Uterus (tissue), 4 donors: ENCODE data around the gene H2AZ2. TPM values are rescaled to one million over a fixed set of nuclear protein-coding genes. Genes with fewer than 3 reads are reported as not detected.

Source experiments
- DNase-seq, 2 donors: peaks; one replicate each; pipeline ENCODE4 v3.0.0-alpha.2; 2019 to 2020
- H3K27ac ChIP-seq, 2 donors: fragments of 200-600 bp; sonication (generic); 1 replicate in 1 of 2; 2 replicates in 1 of 2; pipeline ENCODE4 v1.5.1; 2016 to 2018
- H3K27me3 ChIP-seq, 2 donors: fragments of 200-600 bp; sonication (generic); one replicate each; pipeline ENCODE4 v1.5.1; 2018 to 2019; ENCODE audit warnings: control low read depth in 1 of 2
- H3K36me3 ChIP-seq, 2 donors: fragments of 200-600 bp; sonication (generic); one replicate each; pipeline ENCODE4 v1.5.1; 2019; ENCODE audit warnings: control low read depth in 1 of 2
- H3K4me1 ChIP-seq, 2 donors: fragments of 200-600 bp; sonication (generic); one replicate each; pipeline ENCODE4 v1.5.1; 2018 to 2019; ENCODE audit warnings: control low read depth in 1 of 2
- H3K4me3 ChIP-seq, 2 donors: fragments of 200-600 bp; sonication (generic); 1 replicate in 1 of 2; 2 replicates in 1 of 2; pipeline ENCODE4 v1.5.1; 2018 to 2019; ENCODE audit warnings: mild to moderate bottlenecking in 1 of 2
- H3K9me3 ChIP-seq, 2 donors: fragments of 200-600 bp; sonication (generic); one replicate each; pipeline ENCODE4 v1.5.1; 2019; ENCODE audit warnings: control low read depth in 1 of 2
- POLR2A ChIP-seq, 2 donors: fragments of 450-650 bp; IDR thresholded peaks; one replicate each; pipeline ENCODE4 v1.6.1; 2016; ENCODE audit warnings: antibody characterized with exemption in 2 of 2, mild to moderate bottlenecking in 1 of 2, moderate library complexity in 1 of 2
- intact Hi-C: fragments of 100-400 bp; cut with DNase I; formaldehyde crosslinking; loops from one replicate; pipeline ENCODE4 v1.15.1; 2023; ENCODE audit warnings: low total_unique reads
- total RNA-seq, 4 donors: library from RNA; depleted of rRNA in 3 of 4; stranded (reverse); fragments of >200 nt in 3 of 4; gene quantifications; one replicate each; pipeline versions ENCODE4 v1.1.0 to v1.2.4, GENCODE V29; 2014 to 2023
- TF ChIP-seq, protein P1 (sequence below), 4 experiments: fragments of 200-600 bp in 2 of 4; fragments of 450-650 bp in 2 of 4; sonication (generic) in 2 of 4; IDR thresholded peaks; one replicate each; pipeline ENCODE4 v1.5.1; 2016 to 2019; ENCODE audit warnings: antibody characterized with exemption in 4 of 4, mild to moderate bottlenecking in 2 of 4, moderate library complexity in 1 of 4
- donor health status: DM: yes; HTN: yes; CAD: no.

The H2AZ2 gene
- total RNA-seq, 4 donors from 2014 or later = 77.9 to 270 (median 212) TPM

DNA sequence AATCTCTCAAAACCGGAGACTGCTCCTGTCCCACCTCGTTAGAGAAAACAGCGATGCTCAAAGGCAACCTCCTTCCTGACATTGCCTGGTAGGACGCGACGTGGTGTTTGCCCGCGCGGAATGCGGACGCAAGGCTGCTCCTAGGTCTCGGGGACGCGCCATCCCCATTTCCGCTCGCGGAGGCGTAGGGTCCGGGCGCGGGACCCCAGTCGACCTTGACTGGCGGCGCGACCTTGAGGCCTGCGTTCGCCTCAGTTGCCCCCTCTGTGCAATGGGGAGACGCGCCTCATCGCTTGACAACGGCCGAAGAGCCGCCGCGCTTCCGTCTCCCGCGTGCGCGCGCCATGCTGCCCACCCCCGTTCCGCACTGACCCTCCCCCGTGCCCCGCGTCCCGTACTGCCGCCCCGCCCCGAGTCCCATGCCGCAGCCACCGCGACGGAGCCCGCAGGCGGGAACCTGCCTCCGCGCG lies 51.8 kb downstream of the H2AZ2 start:
- DNase-seq = no peak
- intact Hi-C loops = no loop called here
- Histone ChIP-seq H3K9me3 (no peaks in the 10 kb centered on the region), H3K27me3 (no peaks in the 10 kb centered on the region), H3K4me3 (peak overlapping the region; percentile 60 to 97), H3K4me1 (no peaks in the 10 kb centered on the region), H3K27ac (peak overlapping the region; percentile 96 to 99), H3K36me3 (no peaks in the 10 kb centered on the region)
- TF ChIP-seq, protein P1, sequence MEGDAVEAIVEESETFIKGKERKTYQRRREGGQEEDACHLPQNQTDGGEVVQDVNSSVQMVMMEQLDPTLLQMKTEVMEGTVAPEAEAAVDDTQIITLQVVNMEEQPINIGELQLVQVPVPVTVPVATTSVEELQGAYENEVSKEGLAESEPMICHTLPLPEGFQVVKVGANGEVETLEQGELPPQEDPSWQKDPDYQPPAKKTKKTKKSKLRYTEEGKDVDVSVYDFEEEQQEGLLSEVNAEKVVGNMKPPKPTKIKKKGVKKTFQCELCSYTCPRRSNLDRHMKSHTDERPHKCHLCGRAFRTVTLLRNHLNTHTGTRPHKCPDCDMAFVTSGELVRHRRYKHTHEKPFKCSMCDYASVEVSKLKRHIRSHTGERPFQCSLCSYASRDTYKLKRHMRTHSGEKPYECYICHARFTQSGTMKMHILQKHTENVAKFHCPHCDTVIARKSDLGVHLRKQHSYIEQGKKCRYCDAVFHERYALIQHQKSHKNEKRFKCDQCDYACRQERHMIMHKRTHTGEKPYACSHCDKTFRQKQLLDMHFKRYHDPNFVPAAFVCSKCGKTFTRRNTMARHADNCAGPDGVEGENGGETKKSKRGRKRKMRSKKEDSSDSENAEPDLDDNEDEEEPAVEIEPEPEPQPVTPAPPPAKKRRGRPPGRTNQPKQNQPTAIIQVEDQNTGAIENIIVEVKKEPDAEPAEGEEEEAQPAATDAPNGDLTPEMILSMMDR (IDR thresholded peaks at IDR 0.05) = peak in 1 of 4 experiments; percentile 22
- TF ChIP-seq POLR2A (IDR thresholded peaks at IDR 0.05) = no peak

DNA sequence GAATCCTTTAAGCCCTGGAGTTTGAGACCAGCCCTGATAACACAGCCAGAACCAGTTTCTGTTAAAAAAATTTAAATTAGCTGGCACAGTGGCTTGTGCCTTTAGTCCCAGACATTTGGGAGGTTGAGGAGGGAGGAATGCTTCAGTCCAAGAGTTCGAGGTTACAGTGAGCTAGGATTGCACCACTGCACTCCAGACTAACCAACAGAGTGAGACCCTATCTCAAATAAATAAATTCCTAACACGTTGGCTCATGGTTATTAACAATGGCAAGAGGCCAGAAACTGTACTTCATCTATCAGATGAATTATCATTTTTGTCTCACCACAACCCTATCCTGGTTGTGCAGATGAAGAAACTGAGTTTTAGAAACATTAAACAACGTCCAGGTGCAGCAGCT lies 53.6 kb downstream of the H2AZ2 start:
- DNase-seq = no peak
- Histone ChIP-seq H3K36me3 (no peaks in the 10 kb centered on the region), H3K27ac (no peak overlapping the region), H3K4me3 (no peak overlapping the region), H3K27me3 (no peaks in the 10 kb centered on the region), H3K4me1 (no peaks in the 10 kb centered on the region), H3K9me3 (no peaks in the 10 kb centered on the region)
- intact Hi-C loops = no loop called here
- no peak for TF ChIP-seq POLR2A (IDR thresholded peaks at IDR 0.05)
- TF ChIP-seq, protein P1 (IDR thresholded peaks at IDR 0.05) = no peak

DNA sequence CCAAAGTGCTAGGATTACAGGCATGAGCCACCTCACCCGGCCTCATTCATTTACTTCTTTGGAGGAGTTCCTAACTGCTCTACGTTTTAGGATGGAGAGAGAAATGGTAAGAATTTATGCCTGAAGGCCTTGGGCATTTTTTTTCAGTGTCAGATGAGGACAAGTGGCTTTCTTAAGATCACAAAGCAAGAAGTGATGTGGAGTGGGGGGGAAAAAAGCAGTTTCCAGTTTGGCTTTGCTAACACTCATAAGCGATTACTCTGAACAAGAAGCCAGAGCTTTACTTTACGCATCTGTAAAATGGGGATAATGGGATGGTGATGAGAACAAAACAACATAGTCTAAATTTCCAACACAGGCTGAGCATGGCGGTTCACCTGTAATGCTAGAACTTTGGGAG lies 54.0 kb downstream of the H2AZ2 start:
- Histone ChIP-seq H3K27me3 (no peaks in the 10 kb centered on the region), H3K9me3 (no peaks in the 10 kb centered on the region), H3K4me1 (no peaks in the 10 kb centered on the region), H3K27ac (no peak overlapping the region), H3K36me3 (no peaks in the 10 kb centered on the region), H3K4me3 (no peak overlapping the region)
- TF ChIP-seq, protein P1 (IDR thresholded peaks at IDR 0.05) = no peak
- no peak for TF ChIP-seq POLR2A (IDR thresholded peaks at IDR 0.05)
- DNase-seq = no peak
- intact Hi-C loops = no loop called here

DNA sequence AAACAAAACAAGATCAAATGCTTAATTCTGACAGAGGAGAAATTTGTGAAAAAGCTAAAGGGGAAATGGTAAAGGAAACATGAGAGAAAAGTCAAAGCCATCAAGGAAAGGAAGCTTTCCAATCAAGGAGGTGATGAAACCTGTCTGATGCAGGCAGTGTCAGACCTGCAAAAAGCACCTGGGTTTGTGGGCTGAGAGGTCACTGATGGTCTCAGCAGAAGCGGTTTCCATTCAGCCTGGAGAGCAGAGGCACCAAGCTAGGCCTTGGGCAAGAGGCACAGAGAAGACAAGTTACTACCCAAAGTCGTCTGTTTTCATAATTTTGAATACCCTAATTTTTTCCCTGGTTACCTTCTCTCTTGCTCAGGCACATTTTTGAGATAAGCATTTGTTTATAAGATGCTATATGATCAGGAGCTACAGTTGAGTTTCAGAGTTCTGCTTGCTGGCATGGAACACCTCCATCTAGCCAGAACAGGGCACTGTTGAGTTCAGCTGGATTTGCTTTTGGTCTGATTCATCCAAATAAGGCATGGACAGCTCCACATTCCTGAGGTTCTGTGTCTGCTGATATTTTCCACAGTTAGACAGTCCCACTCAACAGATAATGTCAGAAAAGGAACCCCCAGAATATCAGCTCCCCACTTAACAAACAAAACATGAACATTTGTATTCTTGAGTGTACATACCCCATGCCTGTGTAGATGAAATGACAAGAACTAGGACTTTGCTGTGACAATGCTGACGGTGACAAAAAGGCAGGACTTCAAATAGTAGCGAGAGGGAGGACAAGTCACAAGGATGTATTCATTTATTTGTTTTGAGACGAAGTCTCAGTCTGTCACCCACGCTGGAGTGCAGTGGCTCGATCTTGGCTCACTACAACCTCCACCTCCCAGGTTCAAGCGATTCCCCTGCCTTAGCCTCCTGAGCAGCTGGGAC lies 56.3 kb downstream of the H2AZ2 start:
- Histone ChIP-seq H3K4me1 (no peaks in the 10 kb centered on the region), H3K27ac (peak overlapping the region in 1 of 2 donors; percentile 7), H3K4me3 (no peak overlapping the region), H3K9me3 (no peaks in the 10 kb centered on the region), H3K27me3 (no peaks in the 10 kb centered on the region), H3K36me3 (no peaks in the 10 kb centered on the region)
- no peak for DNase-seq
- TF ChIP-seq POLR2A (IDR thresholded peaks at IDR 0.05) = no peak
- TF ChIP-seq, protein P1 (IDR thresholded peaks at IDR 0.05) = no peak
- intact Hi-C loops = no loop called here

DNA sequence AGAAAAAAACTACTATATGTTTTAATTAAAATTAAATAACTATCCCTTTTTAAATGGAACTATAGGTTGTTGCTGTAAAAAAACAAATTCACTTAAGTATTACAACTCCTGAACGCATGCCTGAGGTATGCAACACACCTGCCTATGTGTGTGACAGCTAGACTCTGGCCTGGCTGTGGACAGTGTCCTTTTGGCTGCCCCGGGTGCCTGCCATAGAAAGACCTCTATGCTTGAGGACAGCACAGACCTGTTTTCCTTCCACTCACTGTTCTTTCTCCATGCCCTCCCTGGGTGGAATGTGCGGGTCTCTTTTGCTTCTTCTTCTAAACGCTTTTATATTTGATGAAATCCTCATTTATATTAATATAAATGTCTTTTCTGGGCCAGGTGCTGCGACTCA lies 57.9 kb downstream of the H2AZ2 start:
- Histone ChIP-seq H3K36me3 (no peaks in the 10 kb centered on the region), H3K4me1 (no peaks in the 10 kb centered on the region), H3K27ac (no peak overlapping the region), H3K9me3 (no peaks in the 10 kb centered on the region), H3K4me3 (no peak overlapping the region), H3K27me3 (no peaks in the 10 kb centered on the region)
- DNase-seq = no peak
- intact Hi-C loops = no loop called here
- no peak for TF ChIP-seq POLR2A (IDR thresholded peaks at IDR 0.05)
- TF ChIP-seq, protein P1 (IDR thresholded peaks at IDR 0.05) = no peak
